ENCODE results near the gene VAC14. TPM values are rescaled to one million over a fixed set of nuclear protein-coding genes. Genes with fewer than 3 reads are reported as not detected.

VAC14 gene
- total RNA-seq, 1 donor from 2014 or later: 75.1 TPM

DNA sequence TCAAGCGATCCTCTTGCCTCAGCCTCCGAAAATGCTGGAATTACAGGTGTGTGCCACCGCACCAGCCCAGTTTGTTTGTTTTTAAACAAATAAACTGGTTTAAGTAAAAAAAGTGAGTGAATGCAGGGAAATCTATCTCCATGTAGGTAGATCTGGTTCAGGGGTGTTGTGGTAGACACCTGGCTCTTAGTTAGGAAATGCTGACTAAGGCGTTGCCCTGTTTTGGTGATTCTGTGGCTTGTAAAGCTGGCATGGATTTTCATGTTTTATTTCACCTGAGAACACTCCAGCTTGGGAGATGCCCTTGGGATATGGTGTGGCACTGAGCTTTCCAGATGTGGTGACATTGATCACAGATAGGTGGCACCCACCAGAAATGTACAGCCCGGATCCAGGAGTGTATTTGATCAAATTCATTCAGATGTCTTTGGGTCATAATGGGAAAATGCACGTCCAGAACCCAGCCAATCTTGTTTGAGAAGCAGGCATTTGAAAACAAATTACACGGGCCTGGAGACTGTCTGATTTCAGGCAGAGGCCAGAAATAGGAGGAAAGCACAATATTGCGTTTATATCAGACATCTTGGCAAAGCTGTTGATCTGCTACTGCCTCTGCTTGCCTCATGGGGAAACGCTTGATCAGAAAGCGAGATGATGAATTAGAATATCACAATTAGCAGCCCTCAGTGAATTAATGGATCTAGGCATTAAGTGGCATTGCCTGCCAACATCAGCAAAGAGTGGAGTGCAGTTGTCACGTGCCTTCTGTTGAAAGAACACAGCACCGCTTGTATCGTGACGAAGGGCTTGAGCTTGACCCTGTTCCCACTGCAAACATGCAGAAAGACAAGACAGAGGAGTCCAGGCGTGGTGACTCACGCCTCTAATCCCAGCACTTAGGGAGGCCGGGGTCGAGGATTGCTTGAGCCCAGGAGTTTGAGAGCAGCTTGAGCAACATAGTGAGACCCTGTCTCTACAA lies 161.9 kb downstream of the VAC14 start:
- intact Hi-C loops (cut with DNase I): no loop called here

More for the DNA sequence above, 161.9 kb downstream of the VAC14 start:
- H3K4me3 ChIP-seq: no peak overlapping the region
- DNase-seq (ENCODE audit: low spot score in 2 of 2): peak in 1 of 2 donors; percentile 76
- TF ChIP-seq, protein P1, sequence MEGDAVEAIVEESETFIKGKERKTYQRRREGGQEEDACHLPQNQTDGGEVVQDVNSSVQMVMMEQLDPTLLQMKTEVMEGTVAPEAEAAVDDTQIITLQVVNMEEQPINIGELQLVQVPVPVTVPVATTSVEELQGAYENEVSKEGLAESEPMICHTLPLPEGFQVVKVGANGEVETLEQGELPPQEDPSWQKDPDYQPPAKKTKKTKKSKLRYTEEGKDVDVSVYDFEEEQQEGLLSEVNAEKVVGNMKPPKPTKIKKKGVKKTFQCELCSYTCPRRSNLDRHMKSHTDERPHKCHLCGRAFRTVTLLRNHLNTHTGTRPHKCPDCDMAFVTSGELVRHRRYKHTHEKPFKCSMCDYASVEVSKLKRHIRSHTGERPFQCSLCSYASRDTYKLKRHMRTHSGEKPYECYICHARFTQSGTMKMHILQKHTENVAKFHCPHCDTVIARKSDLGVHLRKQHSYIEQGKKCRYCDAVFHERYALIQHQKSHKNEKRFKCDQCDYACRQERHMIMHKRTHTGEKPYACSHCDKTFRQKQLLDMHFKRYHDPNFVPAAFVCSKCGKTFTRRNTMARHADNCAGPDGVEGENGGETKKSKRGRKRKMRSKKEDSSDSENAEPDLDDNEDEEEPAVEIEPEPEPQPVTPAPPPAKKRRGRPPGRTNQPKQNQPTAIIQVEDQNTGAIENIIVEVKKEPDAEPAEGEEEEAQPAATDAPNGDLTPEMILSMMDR (IDR thresholded peaks at IDR 0.05): no peak
- peak overlapping the region; percentile 27 to 37 for H3K27ac ChIP-seq
- no peaks in the 10 kb centered on the region for H3K27me3 ChIP-seq
- H3K36me3 ChIP-seq: no peaks in the 10 kb centered on the region
- H3K4me1 ChIP-seq: peaks cover 0 to 21% of the 10 kb centered on the region in 2 donors
- no peaks in the 10 kb centered on the region for H3K9me3 ChIP-seq

Other genes starting within 250 kb of the VAC14 start
- gene IL34, start 154.6 kb downstream of the VAC14 start, total RNA-seq: 116 TPM
- 98.6 TPM for gene MTSS2, start 115.1 kb downstream of the VAC14 start, total RNA-seq

All from ascending aorta (tissue), 2 donors.